Lower leg skin (tissue), 3 donors: ENCODE measurements around the gene SIK3.

Experiments used
- POLR2A ChIP-seq, 2 donors: fragments of 450-650 bp; IDR thresholded peaks; one replicate each; pipeline ENCODE4 v1.6.1; 2016 to 2017; ENCODE audit warnings: antibody characterized with exemption in 2 of 2, mild to moderate bottlenecking in 1 of 2, moderate library complexity in 1 of 2
- TF ChIP-seq, protein P1 (sequence below), 3 donors: fragments of 450-650 bp; IDR thresholded peaks; one replicate each; pipeline ENCODE4 v1.5.1; 2016; ENCODE audit warnings: antibody characterized with exemption in 3 of 3, mild to moderate bottlenecking in 3 of 3, moderate library complexity in 2 of 3

DNA sequence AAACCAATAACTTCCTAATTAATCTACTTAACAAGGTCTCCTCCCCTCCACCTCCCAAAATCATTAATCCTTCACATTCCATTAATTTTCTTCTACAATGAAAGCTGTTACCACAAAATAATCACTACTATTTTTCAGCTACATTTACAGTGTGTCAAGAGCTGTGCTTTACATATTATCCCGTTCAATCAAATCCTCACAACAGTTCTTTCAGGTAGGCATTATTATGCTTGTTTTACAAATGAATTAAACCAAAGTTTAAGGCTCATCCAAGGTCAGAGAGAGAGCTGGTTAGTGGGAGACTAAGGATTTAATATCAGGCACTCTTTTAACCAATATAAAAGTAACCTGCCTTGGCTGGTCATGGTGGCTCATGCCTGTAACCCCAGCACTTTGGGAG, 107.4 kb downstream of the SIK3 start:
- no peak for TF ChIP-seq POLR2A (IDR thresholded peaks at IDR 0.05)
- TF ChIP-seq, protein P1, sequence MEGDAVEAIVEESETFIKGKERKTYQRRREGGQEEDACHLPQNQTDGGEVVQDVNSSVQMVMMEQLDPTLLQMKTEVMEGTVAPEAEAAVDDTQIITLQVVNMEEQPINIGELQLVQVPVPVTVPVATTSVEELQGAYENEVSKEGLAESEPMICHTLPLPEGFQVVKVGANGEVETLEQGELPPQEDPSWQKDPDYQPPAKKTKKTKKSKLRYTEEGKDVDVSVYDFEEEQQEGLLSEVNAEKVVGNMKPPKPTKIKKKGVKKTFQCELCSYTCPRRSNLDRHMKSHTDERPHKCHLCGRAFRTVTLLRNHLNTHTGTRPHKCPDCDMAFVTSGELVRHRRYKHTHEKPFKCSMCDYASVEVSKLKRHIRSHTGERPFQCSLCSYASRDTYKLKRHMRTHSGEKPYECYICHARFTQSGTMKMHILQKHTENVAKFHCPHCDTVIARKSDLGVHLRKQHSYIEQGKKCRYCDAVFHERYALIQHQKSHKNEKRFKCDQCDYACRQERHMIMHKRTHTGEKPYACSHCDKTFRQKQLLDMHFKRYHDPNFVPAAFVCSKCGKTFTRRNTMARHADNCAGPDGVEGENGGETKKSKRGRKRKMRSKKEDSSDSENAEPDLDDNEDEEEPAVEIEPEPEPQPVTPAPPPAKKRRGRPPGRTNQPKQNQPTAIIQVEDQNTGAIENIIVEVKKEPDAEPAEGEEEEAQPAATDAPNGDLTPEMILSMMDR (IDR thresholded peaks at IDR 0.05), result no peak
